Fibroblast of the aortic adventitia (primary cell): ENCODE results near the gene NEDD4L. TPM values are rescaled to one million over a fixed set of nuclear protein-coding genes. Genes with fewer than 3 reads are reported as not detected.

ENCODE experiments used
- DNase-seq: peaks from one replicate; pipeline ENCODE4 v3.0.0-alpha.2; 2010; ENCODE audit warnings: low read depth
- H3K4me3 ChIP-seq: 2 replicates; pipeline ENCODE4 v1.5.1; 2011; ENCODE audit warnings: low read depth, mild to moderate bottlenecking, control low read depth, low read length, moderate library complexity
- CTCF ChIP-seq: IDR thresholded peaks from 2 replicates; pipeline ENCODE4 v1.5.1; 2011; ENCODE audit warnings: mild to moderate bottlenecking, low read length, control low read depth, inconsistent platforms; ENCODE audit not compliant: insufficient read depth
- total RNA-seq: library from RNA; depleted of rRNA; stranded (reverse); fragments of >200 nt; gene quantifications from 2 replicates; pipeline ENCODE4 v1.2.3, GENCODE V29; 2012; ENCODE audit warnings: low replicate concordance

NEDD4L gene
- total RNA-seq, 1 donor: 22.2 TPM

- DNase-seq: no peak
- H3K4me3 ChIP-seq: no peak overlapping the region
- TF ChIP-seq CTCF: no peak
Measured at GRCh38 chr18:58315739-58316215, 271.8 kb downstream of the NEDD4L start.

- no peak for DNase-seq
- no peak for TF ChIP-seq CTCF
- H3K4me3 ChIP-seq: no peak overlapping the region
Measured at GRCh38 chr18:58316396-58317342, 272.6 kb downstream of the NEDD4L start.

- TF ChIP-seq CTCF: no peak
- H3K4me3 ChIP-seq: no peak overlapping the region
- no peak for DNase-seq
Measured at GRCh38 chr18:58319719-58320118, 275.7 kb downstream of the NEDD4L start.

GRCh38 chr18:58320907-58321561 is 277.0 kb downstream of the NEDD4L start:
- no peak for TF ChIP-seq CTCF
- no peak for DNase-seq
- no peak overlapping the region for H3K4me3 ChIP-seq

GRCh38 chr18:58321986-58322385 is 278.0 kb downstream of the NEDD4L start:
- DNase-seq: peak; percentile 84
- peak; percentile 60 for TF ChIP-seq CTCF
- no peak overlapping the region for H3K4me3 ChIP-seq

GRCh38 chr18:58322464-58322863 is 278.4 kb downstream of the NEDD4L start:
- H3K4me3 ChIP-seq: no peak overlapping the region
- DNase-seq: no peak
- no peak for TF ChIP-seq CTCF
